ENCODE data around the gene EREG.

EREG gene

GRCh38 chr4:74353858-74354257 lies 11.1 kb upstream of the EREG start:
- no peak for DNase-seq

GRCh38 chr4:74357965-74358364 lies 7.0 kb upstream of the EREG start:
- no peak for DNase-seq

DNA sequence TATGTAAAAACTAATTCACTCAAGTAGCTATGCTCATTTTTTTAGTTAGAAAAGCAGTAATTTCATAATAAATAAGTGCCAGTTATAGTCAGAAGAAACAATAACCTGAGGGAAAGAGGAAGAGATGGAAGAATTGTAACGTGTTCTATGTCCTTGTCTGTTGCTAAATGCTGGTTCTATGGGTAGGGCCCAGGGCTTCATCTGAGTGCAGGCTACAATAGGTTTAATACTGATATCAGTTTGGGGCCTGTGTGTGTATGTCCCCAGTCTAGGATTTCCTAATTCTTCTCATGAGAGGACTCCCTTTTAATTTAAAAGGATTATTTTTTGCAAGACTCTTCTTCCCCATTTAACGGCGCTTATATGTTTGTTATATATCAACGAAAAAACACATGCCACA lies 3.3 kb upstream of the EREG start:
- no peak for DNase-seq

DNA sequence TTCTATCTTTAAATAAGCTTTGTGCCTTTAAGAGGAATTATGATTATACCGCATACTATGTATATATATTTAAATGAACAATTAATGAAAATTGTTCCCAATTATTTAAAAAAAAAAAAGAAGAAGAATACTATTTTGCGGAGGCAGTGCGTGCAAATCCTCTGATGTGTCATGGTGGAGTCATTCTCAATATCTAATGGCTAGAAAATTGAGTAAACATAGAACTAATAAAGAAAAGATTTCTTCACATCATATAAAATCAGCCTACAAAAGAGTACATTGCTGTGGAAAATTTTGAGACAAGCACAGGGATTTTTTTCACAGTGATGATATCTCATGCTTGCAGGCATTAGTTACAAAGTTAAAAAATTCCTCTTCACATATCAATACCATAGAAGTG lies 2.6 kb upstream of the EREG start:
- no peak for DNase-seq

DNA sequence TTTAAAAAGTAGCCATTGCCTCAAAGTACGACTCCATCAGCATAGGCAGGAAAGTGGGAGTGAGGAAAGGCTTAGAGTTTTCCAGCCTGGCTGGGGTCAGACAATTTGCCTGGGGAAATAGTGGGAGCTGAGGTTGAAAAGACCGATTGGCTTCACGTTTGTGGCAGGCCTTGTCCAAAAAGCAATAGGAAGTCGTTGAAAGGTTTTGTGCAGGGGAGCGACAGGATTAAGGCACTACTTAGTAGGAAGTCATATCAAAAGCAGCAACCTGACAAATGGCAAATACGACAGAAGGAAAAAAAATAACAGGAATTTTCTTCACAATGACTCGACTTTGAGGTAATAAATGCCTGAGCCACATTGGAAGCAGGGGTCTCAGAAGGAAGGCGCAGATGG lies 691 bp upstream of the EREG start:
- DNase-seq, result no peak

- DNase-seq, result no peak
These were observed 816 bp downstream of the EREG start for GRCh38 chr4:74365761-74366160.

GRCh38 chr4:74366367-74366911 lies 1.5 kb downstream of the EREG start:
- DNase-seq, result peak; percentile 86

GRCh38 chr4:74367656-74368290 lies 2.8 kb downstream of the EREG start:
- no peak for DNase-seq

DNA sequence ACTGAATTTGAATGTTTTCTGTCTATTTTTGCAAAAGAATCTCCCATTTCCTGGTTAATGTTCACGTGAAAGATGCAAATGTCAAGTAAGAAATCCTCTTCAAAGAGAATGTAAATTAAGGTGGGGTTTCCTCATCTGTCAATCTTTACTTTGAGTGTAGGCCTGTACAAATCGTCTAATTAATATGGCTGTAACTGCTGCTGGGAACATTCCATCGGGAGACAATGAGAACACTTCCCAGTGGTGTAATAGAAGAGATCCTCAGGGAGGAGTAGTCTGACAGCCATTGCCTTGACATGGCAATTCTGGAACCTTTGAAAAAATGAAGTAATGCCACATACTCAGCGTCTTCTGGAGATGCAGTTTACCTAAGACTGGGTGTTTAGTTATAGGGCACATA lies 3.7 kb downstream of the EREG start:
- DNase-seq, result no peak

DNA sequence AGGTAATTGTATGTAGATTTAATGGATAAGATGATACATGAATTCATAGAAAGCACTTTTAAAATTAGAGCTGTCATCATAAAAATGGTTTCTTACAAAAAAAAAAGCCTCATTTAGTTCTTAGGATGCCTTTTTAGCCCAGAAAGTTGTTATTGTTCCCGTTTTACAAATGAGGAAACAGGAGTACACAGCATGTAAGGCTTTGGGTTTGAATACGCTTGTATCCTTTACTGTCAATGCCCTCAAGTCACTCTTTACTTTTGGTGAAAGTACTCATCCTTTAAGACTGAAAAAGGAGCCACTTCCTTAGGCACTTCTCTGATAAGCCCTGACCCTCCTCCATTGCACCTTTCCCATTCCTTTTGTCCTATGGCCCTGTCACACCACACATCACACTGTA lies 4.9 kb downstream of the EREG start:
- DNase-seq, result peak; percentile 35

GRCh38 chr4:74370912-74371311 lies 6.0 kb downstream of the EREG start:
- DNase-seq, result peak; percentile 66

DNA sequence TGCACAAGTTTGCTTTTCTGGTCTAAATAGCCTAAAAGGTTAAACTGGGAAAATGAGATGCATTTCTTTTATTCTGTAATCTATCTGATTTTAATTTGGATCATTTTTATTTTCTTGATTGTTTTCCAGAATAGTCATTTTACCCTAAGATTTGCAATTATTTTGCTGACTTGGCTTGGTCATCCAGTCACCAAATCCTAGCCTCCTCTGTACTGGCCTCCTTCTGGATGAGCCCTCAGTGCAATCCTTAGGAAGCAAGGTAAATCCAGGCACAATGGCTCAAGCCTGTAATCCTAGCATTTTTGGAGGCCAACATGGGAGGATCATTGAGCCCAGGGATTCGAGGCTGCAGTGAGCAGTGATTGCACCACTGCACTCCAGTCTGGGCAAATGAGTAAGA lies 9.2 kb downstream of the EREG start:
- DNase-seq, result no peak

GRCh38 chr4:74374561-74375327 lies 9.8 kb downstream of the EREG start:
- peak; percentile 100 for DNase-seq

DNA sequence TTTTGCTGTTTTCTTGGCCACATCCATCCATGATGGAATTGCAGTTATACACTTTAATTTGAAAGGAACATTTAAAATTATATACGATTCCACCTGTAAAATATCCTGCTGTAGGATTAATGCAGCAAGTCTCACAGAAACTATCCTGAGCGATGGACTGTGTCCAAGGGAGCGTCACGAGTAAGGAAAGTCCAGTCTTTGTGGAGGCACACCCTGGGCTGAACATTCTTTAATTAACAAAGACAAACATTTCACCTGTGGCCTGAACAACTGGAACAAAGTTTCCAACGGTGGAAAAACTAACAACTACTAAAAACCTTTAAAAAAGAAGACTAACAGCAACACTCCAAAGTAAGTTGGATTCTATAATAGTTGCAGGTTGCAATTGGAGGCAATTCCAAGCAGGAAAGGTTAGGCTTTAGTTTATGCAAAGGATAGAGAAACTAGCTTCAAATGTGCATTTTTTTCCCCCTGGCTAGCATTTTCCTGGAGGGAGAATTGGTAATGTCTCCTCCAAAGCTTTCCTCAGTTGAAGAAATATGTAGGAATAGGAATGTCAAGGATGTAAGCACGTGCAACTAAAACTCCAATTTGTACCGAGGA lies 11.0 kb downstream of the EREG start:
- DNase-seq, result no peak

- DNase-seq, result peak; percentile 62
These were observed 12.0 kb downstream of the EREG start for GRCh38 chr4:74376888-74377483.

DNA sequence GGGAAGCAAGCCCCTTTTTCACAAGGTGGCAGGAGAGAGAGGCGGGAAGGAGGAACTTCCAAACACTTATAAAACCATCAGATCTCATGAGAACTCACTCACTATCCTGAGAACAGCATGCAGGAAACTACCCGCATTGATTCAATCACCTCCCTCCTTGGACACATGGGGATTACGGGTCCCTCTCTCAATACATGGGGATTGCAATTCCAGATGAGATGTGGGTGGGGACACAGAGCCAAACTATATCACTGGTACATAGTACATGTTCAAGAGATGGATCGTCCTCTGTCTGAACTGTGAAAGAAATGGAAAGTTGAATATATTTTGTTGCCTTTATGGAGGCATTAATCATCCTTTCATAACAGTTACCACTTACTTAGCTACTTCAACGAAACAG lies 12.8 kb downstream of the EREG start:
- DNase-seq, result peak; percentile 7

DNA sequence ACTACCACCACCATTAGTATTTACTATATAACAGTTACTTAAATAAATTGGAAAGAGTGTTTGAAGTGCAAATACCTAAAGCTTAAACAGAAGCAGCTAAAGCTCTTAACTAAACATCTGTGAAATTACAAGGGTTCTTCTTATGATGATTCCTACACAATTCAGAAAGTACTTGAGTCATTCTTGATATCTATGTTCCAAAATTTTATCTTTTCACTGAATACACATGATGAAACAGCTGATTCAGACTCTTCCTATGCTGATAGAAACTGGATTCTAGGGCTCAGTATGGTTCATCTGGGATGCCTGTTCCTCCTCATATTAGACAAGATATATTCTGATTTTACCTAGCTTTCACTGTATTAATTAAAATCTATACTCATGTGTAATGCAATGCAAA lies 13.6 kb downstream of the EREG start:
- no peak for DNase-seq

- no peak for DNase-seq
These were observed 15.0 kb downstream of the EREG start for GRCh38 chr4:74379912-74380311.

DNA sequence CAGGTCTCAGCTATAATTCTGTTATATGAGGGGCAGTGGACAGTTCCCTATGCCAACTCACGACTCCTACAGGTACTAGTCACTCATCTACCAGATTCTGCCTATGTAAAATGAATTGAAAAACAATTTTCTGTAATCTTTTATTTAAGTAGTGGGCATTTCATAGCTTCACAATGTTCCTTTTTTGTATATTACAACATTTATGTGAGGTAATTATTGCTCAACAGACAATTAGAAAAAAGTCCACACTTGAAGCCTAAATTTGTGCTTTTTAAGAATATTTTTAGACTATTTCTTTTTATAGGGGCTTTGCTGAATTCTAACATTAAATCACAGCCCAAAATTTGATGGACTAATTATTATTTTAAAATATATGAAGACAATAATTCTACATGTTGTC lies 20.4 kb downstream of the EREG start:
- peak; percentile 49 for DNase-seq

GRCh38 chr4:74386159-74386558 lies 21.2 kb downstream of the EREG start:
- no peak for DNase-seq

GRCh38 chr4:74387790-74388189 lies 22.8 kb downstream of the EREG start:
- no peak for DNase-seq

- DNase-seq, result no peak
These were observed 24.5 kb downstream of the EREG start for GRCh38 chr4:74389494-74389893.

- DNase-seq, result no peak
These were observed 25.7 kb downstream of the EREG start for GRCh38 chr4:74390677-74391076.

- DNase-seq, result no peak
These were observed 26.4 kb downstream of the EREG start for GRCh38 chr4:74391346-74391745.

All from inflammatory macrophage treated with lipopolysaccharide for 4 hours (primary cell).